Measurements from ENCODE around the gene SLITRK3. TPM values are rescaled to one million over a fixed set of nuclear protein-coding genes. Genes with fewer than 3 reads are reported as not detected.
A peak's percentile ranks its signal among the peaks of the same experiment; 100 is the strongest.
"Not testable (repeated sequence)": the region's sequence is repeated elsewhere in the genome, so short reads cannot be mapped to it uniquely, and the experiment has no call there.

The SLITRK3 gene
- total RNA-seq, 2 donors from 2014 or later, result 0.21 to 0.61 TPM

DNA sequence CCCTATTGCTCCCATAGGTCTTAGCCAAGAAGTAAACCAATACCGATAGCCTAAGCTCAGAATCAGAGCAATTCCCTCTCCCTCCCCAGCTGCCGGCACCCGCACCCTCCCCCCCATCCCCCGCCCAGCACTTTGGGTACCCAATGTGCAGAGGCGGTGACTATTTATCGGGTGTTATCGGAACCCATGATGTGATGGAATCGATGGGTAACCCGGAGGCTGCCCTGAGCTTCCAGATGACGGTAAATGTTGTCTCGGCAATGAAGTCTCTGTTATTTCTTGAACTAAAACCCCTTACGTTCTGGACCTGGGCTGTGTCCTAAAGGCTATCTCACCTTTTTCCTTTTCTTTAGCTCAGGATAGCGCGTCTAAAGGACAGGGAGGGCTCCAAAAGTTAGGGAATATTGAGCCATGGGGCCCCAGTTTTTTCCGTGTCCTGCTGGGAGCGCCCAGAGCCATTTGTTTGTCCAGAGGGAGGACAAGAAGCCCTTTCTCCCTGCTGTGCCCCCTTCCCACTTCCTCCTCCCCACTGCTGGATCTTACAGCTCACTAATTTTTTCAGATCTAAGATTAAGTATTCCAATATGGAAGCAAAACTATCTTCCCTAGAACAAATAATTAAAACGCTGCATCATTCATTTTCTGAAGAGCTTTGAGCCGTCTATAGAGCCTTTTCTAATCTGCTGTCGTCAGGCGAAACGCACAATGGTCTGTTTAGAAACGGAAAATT, 1.5 kb downstream of the SLITRK3 start:
- DNase-seq (no peak), ATAC-seq (no peak)
- intact Hi-C loops (cut with DNase I, micrococcal nuclease), result no loop called here

DNA sequence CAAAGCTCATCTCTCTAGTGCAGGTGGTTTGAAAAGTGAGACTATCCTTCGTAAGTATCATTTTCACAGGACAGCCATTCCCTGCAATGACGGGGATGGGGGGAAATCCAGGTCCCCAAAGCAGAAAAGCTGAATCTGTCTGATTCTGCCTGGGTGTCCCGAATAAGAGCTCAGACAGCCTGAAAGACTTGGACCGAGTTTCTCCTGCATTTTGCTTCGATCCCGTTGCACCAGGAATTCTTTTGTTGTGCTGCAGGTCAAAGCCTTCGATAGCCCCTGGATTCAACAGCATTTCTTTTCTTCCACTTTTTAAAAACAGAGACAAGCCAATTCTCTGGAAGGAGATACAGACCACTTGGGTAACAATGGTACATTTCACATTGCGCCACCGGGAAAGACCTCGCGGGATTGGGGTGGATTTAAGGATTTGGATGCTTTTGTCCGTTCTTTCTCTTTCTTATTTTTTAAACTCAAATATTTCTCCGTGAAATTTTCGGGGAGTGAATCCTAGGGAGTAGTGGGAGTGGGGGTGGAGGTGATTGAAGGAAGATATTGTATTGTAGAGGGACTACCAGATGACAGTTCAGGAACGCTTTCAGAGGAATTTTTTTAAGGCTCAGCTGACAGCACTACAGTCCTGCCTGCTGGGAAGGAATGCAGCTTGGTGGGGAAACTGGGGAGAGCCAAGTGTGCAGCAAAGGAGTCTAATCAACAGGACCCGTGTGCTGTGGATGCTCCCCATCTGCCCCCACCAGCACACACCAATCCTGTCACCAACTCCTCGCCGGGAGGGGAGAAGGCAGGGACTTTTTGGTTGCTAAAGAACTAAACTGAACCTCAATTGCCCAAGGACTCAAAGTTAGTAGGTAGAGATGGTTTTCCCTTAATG, 2.6 kb downstream of the SLITRK3 start:
- ATAC-seq (no peak), DNase-seq (no peak)
- intact Hi-C loops (cut with DNase I, micrococcal nuclease), result no loop called here

DNA sequence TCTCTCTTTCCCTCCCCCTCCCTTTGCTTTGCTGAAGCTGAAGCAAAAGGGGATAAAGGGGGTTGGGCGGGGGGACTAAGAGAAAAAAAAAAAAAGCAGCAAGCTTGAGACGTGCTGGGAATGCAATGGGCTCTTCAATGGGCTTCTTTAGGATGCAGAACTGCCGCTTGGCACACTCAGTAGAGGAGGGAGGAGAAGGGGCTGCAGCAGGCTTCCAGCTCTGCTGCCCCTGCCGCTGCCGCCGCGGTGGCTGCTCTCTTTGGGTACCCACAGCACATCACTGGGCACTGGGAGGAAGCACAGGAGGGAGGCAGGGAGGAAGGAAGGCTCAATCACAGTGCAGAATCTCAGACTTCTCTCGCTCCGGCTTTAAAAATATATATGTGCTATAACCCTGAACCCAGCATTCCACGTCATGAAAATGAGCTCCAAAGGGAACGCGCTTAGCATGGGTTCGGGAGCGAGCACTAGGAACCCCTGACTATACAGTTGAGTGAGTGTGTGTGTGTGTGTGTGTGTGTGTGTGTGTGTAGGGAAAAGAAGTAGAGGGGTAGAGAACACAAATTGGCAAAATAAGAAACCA, 3.5 kb downstream of the SLITRK3 start:
- no peak for DNase-seq
- ATAC-seq, result no peak
- intact Hi-C loops (cut with DNase I, micrococcal nuclease), result no loop called here

DNA sequence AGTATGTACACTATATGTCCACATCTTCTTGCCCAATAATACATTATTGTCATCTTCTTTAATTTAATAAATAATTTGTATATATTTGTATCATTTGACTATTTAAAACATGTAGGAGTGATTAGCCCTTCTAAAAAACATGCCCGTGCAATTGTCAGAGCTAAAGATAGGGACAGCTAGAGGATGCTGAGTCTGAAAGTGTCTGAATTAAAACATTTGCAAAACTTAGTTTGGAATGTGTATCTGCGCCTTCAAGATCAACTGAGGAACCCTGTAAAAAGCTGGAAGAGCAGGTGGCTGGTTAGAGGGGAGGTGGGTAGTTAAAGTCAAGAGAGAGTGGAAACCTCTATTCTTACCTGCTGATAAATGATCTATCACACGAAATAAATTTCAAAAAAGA, 4.7 kb downstream of the SLITRK3 start:
- DNase-seq (no peak), ATAC-seq (no peak)
- intact Hi-C loops (cut with DNase I, micrococcal nuclease), result no loop called here

DNA sequence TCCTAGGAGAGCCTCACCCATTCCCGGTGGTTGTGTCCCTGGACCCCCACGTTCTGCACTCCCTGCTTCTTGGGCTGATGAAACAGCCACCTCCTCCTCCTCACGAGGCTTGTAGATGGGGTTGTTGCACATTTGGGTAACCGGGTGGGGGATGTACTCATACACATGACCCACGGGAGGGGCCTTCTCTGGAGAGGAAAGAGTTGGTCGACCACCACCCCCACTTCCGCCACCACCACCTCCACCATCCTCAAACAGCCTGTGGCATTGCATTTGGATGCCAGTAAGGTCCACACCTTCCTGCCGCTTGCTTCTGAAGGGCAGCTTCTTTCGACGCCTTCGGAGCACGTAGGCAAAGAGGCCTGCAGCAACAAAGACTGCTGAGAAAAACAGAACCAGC, 7.7 kb downstream of the SLITRK3 start:
- DNase-seq (no peak), ATAC-seq (no peak)
- intact Hi-C loops (cut with DNase I, micrococcal nuclease), result no loop called here

DNA sequence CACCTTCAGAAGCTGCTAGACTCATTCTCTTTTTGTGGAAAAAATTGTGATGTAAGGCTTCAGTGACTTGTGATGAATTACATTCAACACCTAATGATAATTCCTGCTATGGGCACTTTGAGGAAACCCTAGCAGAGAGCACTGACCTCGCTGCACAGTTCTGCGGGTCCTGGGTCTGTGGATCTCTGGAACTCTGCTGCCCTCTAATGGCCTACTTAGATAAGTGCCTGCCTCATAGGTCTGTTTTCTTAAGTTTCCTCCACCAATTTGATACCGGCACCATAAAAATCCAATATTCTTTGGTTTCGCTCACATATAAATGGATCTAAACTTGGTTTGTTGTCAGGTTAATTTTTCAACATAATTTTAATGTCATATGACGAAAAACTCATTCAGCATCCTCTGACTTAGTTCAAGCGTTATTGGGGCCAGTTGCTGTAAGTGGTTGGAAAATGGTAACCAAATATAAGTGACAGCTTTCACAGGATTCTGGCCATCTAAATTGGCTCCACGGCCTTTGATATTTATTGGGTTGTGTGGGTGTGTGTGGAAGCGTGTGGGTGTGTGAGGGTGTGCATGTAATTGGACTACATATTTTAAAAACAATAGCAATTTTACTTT, 10.4 kb downstream of the SLITRK3 start:
- ATAC-seq (peak; percentile 97), DNase-seq (peak; percentile 55)
- intact Hi-C loops (cut with DNase I, micrococcal nuclease), result no loop called here

DNA sequence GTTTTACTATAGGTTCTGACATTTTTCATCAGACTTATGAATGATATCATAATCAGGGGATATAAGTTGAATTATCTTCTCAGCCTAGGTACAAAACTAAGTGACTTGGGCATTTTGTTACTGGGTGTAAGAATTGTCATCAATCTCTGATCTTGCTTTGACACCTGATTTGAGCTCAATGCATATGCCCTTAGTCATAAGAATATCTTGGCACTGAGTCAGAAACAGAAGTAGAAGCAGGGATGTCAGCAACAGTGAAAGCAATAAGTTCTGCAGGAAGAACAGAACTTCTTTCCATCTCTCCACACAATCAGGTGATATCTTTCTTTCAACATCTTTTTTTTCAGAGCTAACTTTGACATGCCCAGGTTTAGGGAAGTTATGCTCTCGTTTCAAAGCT, 14.6 kb downstream of the SLITRK3 start:
- DNase-seq (no peak), ATAC-seq (peak; percentile 49)
- intact Hi-C loops (cut with DNase I, micrococcal nuclease), result no loop called here

DNA sequence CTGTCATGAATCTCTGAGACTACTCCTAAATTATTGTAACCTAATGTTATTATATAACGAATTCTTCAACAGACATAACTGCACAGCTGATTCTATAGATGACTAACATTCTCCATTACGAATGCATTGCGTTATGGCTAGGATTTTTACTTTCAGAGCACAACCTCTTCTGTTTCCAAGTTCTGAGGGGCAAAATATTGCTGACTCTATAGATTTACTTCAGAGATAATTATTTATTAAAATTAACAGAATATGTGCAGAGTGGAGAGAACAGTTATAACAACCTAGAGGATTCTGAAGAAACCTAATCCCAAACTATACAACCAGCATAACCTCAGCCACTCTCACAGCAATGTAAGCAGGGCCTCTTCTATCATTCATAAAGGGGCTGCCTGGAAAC, 25.9 kb downstream of the SLITRK3 start:
- ATAC-seq, result no peak
- DNase-seq, result no peak
- intact Hi-C loops (cut with DNase I, micrococcal nuclease), result no loop called here

DNA sequence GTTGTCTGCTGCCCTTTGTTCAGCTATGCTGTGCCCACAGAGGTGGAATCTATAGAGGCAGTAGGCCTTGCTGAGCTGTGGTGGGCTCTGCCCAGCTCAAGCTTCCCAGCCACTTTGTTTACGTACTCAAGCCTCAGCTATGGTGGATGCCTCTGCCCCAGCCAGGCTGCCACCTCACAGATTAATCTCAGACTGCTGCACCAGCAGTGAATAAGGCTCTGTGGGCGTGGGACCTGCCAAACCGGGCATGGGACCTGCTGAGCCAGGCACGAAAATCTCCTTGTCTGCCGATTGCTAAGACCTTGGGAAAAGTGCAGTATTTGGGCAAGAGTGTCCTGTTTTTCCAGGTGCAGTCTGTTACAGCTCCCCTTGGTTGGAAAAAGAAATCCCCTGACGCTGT, 26.8 kb downstream of the SLITRK3 start:
- ATAC-seq (no peak), DNase-seq (no peak)
- intact Hi-C loops (cut with DNase I, micrococcal nuclease), result no loop called here

DNA sequence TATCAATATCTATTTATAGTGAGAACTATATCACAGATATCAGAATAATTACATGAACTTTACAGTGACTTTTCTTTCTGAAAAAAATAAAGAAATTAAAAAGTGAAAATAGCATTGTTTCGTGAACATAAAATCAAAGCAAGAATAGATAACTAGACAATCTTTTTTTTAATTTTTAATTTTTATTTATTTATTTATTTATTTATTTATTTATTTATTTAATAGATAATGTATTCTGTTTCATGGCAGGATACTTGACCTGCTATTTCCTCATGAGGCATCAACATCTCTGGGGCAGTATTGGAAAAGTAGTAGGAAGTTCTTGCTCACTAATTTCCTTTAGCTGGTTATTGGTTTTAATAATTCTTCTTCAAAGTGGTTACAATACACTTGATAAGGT, 33.3 kb downstream of the SLITRK3 start:
- intact Hi-C loops (cut with DNase I, micrococcal nuclease), result no loop called here
- DNase-seq (no peak), ATAC-seq (no peak)

DNA sequence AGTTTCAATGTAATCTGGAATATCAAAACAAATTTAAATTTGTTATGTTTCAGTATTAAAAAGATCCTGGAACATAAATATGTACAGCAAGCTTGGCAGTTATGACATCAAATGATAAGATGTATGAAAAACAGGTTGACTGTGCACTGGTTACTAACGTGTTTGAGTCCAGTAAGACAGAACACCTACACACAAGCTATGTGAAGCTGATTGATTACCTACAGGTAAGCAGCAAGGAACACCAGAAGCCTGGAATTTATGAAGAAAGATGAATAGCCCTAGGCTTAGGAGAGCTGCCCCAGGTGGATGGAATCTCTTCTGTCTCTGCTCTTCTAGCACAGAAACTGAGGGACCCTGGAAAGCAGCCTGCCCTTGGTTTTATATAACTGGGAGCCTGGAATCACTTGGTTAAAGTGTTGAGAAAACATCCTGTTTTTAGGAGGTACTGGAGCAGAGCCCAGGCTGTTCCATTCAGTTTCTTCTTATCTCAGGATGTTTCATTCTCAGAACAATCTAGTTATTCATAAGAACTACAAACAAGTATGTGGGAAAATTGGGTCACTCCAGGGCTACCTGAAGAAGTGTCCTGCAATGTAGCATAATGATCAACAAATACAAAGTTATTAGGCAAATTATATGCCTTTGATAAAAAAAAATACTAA, 36.3 kb downstream of the SLITRK3 start:
- no peak for ATAC-seq
- DNase-seq, result no peak
- intact Hi-C loops (cut with DNase I, micrococcal nuclease), result no loop called here

DNA sequence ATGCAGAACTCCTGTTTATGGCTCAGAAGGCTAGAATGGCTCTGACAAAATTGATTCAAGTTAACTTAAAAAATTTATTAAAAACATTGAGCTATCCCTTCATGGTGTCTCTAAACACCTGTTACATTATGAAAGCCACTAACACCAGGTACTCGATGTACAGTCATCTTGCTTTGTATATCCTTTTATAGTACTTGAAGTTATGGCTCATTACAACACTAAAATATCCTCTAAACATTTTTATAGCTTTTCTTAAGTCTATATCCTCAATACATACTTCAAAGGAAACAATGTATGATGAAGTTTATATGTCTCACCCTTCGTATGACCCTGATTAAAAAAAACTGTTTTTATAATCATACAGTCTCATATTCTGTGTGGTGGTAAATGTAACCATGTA, 38.2 kb downstream of the SLITRK3 start:
- intact Hi-C loops (cut with DNase I, micrococcal nuclease), result no loop called here
- ATAC-seq (peak; percentile 87), DNase-seq (no peak)

DNA sequence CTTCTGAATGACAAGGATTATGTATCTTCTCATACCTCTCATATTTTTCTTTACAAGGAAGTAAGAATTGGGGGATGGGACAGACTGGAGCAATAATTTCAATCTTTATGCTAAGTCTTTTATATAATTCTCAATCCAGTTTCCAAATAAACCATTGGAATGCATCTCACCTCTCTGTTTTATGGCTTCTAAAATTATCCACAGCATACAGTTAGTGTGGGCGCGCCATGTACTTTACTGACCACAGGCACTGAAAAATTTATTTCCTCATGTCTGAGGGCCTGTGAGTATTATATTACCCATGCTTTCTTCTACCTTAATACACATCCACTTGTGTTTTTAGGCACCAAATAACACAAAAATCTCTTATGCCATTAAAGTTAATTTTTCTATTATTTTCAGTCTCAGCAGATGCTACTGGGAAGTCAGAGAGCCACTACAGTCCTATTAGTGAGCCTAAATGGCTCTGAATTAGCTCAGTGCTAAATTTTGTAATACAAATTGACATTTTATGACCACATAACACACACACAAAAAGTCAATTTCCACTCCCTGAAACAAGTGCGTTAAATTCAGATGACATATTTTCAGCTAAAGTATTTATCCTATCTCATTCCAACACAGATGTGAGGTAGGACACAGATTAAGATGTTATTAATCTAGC, 39.3 kb downstream of the SLITRK3 start:
- intact Hi-C loops (cut with DNase I, micrococcal nuclease), result no loop called here
- ATAC-seq (peak; percentile 86), DNase-seq (peak; percentile 51 to 61)

DNA sequence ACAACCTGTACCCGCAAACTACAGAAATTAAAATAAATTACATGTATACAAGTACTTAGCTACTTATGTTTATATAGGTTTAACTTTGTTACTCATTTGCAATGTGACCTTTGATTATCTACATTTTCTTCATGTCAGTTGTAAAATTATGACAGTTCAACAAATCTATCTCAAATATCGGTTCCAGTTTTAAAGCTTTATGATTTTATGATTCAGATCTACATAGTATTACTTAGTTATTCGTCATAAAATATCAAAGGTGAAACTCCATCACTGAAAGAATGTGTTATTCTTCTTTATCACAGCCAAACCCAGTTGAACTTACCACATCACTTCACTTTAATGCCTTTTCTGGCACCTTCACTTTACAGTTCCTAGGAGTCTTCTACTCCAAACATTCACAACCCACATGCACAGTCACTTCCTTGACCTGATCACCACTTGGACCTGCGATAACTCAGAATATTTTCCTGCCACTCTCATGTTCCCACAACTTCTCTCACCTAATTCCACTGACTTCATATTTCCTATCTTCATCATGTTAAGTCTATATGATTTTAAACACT, 47.2 kb downstream of the SLITRK3 start:
- ATAC-seq, result peak; percentile 95

DNA sequence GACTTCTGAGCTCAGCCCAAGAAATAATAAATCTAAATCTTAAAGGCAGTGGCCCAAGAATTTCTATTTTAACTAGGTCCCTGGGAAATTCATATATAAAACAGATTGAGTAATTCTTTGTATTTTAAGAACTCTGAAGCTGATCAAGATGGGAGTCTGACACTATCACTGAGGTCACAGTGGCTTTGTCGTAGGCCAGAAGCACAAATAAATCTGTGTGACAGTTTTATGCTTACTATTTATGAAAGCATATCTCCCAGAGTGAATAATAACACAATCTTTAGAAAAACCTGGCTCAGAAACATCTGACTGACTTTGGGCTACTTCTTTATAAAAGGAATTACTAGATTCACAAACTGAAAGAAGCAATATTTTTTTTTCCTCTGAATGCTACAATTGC, 51.9 kb downstream of the SLITRK3 start:
- no peak for ATAC-seq
- DNase-seq, result no peak
- intact Hi-C loops (cut with DNase I, micrococcal nuclease), result no loop called here

More for the DNA sequence above, 47.2 kb downstream of the SLITRK3 start:
- no peak for DNase-seq
- intact Hi-C loops (cut with DNase I, micrococcal nuclease), result no loop called here

DNA sequence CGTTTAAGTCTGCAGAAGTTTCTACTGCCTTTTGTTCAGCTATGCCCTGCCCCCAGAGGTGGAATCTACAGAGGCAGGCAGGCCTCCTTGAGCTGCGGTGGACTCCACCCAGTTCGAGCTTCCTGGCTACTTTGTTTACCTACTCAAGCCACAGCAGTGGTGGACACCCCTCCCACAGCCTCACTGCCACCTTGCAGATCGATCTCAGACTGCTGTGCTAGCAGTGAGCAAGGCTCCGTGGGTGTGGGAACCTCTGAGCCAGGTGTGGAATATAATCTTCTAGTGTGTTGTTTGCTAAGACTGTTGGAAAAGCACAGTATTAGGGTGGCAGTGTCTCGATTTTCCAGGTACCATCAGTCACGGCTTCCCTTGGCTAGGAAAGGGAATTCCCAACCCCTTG, 56.3 kb downstream of the SLITRK3 start:
- intact Hi-C loops (cut with DNase I, micrococcal nuclease); DNase-seq; ATAC-seq: not testable (repeated sequence)
